Bone marrow (tissue), 2 donors: Measurements from ENCODE around the gene TTYH1.
"Not testable (repeated sequence)": the region's sequence is repeated elsewhere in the genome, so short reads cannot be mapped to it uniquely, and the experiment has no call there.

Experiments
- DNase-seq, 2 donors: peaks; one replicate each; lab custom pipeline; 2025; lab: John Stamatoyannopoulos, UW

The TTYH1 gene

DNA sequence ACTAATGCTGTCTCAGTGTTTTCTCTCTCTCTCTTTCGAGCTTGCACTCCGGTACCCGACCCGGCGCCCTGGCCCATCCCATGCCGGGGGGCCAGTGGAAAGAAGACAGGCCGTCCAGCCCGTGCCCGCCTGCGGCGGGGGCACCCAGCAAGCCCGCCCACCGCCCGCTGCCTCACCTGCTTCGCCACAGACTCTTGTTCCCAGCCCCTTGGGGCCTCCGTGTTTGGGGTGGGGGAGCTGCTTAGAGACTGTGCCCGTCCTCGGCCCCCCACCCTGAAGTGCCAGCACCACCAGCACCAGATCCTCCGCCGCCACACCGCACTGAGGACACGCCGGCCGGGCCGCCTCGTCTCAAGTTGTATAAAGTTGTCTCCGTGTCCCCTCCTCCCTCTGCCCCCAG lies 45.9 kb downstream of the TTYH1 start:
- DNase-seq, result no peak

DNA sequence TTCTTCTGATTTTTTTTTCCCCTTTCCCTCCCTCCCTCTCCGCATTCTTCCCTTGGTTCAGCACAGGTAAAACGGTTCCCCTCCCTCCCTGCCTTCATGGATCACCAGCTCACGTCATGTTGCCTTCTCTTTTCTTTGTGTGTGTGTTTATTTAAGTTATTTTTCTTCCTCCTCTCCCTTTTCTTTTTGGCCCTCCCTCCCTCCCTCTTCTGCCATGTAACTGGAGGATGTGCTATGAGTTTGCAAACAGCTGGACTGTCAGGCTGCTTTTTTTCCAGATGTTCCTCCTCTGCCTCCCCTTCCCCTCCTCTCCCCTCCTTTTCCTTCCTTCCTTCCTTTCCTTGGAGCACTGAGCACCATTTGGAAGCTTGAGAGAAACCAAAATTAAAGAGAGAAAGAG lies 46.3 kb downstream of the TTYH1 start:
- no peak for DNase-seq

GRCh38 chr19:54462047-54462654 lies 46.9 kb downstream of the TTYH1 start:
- DNase-seq, result no peak

- peak; percentile 15 to 74 for DNase-seq
Measured at GRCh38 chr19:54462655-54463530, 47.6 kb downstream of the TTYH1 start.

GRCh38 chr19:54463531-54464043 lies 48.3 kb downstream of the TTYH1 start, which contains the start of gene LENG9:
Gene LENG9, minus strand, starts transcription at chr19:54463778. Its CDS starts 252 bp downstream, at chr19:54463526.
- DNase-seq, result peak; percentile 93 to 98

- DNase-seq, result peak; percentile 55 to 98
Measured at GRCh38 chr19:54464044-54464629, 48.9 kb downstream of the TTYH1 start.

- peak in 1 of 2 donors; percentile 49 for DNase-seq
Measured at GRCh38 chr19:54464630-54465425, 49.6 kb downstream of the TTYH1 start.

- DNase-seq, result no peak
Measured at GRCh38 chr19:54465426-54466109, 50.3 kb downstream of the TTYH1 start.

DNA sequence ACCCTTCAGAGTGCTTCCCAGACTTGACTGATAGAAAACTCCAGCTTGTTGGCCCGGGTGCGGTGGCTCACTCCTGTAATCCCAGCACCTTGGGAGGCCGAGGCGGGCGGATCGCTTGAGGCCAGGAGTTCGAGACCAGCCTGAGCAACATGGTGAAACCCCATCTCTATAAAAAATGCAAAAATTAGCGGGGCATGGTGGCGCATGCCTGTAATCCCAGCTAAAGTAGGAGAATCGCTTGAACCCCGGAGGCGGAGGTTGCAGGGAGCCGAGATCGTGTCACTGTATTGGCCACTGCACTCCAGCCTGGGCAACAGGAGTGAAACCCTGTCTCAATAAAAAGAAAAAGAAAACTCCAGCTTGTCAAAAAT lies 50.8 kb downstream of the TTYH1 start:
- DNase-seq, result not testable (repeated sequence)

DNA sequence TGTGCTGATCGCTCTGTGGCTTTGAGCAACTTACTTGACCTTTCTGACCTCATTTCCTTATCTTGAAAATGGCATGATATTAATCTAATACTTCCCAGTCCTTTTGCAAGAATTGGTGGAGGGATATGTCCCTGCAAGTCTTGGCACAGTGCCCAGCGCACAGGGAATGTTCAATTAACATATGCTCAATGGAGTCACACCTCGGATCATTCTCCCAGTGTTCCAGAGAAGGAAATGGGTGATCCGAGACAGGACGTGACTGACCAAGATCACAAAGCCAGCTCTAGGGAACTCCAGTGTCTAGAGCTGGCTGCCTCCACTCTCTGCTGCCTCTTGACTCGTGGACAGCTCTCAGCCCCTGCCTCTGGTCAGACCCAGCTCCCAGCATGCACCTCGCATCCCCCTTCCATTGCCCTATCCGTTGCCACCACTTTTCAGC lies 54.3 kb downstream of the TTYH1 start:
- no peak for DNase-seq

GRCh38 chr19:54470276-54470887 lies 55.1 kb downstream of the TTYH1 start:
- no peak for DNase-seq

DNA sequence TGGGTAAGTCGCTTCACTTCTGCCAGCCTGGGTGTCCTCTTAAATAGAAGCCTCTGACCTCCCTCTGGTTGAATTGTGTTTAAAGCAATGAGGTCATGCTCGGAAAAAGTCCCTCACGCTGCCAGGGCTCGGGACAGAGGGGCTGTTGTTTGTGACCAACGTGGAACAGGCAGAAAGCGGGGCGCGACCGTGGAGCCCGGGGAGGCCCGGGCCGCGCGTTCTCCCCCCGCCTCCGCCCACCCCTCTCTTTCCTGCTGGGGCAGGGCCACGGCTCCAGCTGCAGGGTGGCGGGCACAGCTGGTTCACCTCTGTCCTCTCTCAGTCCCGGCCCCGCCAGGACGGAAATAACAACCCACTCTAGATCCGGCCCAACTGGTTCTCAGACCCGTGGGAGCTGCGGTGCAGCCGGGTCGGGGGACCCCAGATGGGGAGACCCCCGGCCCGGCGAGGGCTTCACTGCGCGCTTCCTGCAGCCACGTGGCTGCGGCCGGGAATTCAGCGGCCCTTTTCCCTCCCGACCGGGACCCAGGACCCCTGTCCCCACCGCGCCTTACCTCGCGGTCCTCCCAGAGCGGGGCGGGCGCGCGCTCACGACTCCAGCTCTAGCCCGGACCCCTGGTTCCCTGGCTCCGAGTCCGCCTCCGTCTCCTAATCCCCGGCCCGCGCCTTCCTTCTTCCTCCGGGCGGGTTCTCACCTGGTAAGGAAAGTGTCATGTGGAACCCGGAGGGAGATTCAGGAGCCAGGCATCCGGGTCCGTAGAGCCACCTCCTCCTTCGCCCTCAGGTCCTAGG lies 55.9 kb downstream of the TTYH1 start:
- no peak for DNase-seq

DNA sequence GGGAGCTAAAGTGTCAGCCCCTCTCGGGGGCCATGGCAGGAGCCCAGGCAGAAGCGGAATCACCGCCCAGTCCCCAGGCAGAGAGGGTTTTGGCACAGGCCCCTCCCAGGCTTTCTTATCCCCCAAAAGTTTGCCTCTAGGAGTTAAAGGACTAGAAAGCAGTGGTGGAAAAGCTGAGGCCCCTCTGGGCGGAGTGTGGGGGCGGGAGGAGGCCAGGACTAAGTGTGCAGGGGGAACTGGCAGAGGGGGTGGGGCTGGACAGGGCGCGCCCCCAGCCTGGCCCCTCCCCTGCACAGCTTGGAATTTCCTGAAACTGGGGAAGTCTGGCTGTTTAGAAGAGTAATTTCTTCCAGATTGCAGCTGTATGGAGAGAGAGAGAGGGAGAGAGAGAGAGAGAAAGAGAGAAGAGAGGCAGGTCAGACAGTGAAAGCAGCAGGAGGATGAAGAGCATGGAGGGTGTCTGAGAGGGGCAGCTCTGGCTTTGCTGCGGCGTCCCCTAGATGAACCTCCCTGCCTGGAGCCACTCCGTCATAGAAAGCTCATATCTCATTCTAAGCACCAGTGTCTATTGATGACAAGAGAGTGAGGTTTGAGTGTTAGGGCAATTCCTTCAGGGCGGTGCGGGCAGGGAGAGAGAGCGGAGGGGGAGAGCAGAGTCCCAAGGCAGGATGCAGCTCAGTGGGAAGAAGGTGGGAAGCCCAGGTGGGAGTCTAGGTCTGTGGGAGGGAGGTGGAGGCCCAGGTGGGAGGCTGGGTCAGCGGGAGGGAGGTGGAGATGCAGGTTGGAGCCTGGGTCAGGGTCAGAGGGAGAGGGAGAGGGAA lies 58.0 kb downstream of the TTYH1 start, which contains the start of gene CDC42EP5:
CDC42EP5 (minus strand) TSS at position 226 of the 821 bp plus-strand sequence. CDS start 7,749 bp downstream, outside the sequence.
- peak; percentile 15 to 29 for DNase-seq

- no peak for DNase-seq
Measured at GRCh38 chr19:54473892-54474372, 58.7 kb downstream of the TTYH1 start.

DNA sequence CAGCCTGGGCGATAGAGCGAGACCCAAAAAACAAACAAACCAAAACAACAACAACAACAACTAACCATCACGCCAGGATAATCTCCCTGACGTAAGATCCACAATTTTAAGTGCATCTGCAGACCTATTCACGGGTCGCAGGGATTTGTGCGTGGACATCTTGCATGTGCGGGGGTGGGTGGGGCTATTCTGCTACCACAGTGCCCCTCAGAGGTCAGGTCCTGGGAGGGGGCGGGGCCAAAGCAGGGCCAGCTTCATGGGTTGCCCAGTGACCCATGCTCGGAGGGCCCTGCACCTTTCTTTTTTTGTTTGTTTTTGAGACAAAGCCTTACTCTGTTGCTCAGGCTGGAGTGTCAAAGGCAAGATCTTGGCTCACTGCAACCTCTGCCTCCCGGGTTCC lies 60.4 kb downstream of the TTYH1 start:
- no peak for DNase-seq

DNA sequence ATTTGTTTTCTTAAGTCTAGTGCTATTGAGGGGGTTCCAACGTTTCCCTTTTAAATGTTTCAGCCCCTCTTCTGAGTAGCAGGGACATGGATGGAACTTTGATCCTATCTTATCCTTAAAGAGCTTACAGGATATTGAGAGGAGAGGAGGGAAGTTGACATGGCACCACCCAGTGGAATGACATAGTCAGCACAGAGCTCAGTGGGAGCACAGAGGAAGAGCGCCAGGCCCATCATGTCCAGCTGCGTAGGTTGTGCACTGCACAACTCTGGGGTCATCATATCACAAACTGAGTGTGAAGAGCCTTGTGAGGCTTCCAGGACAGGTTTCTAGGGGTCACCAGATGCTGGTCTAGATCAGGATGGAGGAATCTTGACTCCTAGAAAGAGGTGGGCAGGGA lies 62.4 kb downstream of the TTYH1 start:
- DNase-seq, result no peak

DNA sequence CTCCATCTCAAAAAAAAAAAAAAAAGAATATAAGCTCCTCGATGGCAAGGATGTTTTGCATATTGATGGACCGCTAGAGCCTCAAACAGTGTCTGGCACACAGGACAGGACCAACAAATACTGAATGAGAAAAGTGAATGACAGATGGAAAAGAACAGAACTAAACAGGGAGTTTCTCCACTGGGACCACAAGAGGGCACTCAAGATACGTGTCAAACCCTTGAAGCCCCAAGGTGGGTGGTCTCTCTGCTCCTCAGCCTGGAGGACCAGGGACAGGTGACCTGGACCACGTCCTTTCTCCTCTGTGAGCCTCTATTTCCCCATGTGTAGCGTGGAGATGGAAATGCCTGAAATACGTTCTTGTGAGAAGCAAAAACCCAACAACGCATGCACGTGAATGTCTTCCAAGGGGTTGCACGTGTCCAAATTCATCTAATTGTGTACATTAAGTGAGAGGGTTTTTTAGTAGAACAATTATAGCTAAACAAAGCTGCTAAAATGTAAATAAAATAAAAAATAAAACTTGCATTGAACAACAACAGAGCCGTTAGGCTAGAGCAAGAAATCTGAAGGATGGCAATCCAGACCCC lies 63.5 kb downstream of the TTYH1 start:
- DNase-seq, result peak; percentile 22 to 27

DNA sequence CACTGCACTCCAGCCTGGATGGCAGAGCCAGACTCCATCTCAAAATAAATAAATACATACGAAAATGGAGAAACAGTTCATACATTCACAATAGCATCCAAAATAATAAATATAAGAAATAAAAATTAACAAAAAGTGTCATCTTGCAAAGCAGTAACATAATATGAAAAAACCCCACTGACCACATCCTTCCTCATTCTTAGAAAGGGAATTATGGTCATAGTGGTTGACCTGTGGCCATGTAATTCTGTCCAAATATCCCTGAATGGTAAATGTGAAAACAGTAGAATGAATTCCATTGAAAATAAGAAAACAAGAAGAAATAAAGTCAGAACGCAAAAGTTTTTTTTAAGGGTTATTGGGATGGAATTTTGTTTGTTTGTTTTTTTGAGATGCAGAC lies 64.8 kb downstream of the TTYH1 start:
- DNase-seq, result no peak
